HG02973 (cell line): Measurements from ENCODE around the gene SKP2.
"Not testable (repeated sequence)": the region's sequence is repeated elsewhere in the genome, so short reads cannot be mapped to it uniquely, and the experiment has no call there.

Experiments used
- ATAC-seq: cut with Tn5 transposase; IDR thresholded peaks from one replicate; pipeline ENCODE4 v1.9.1; 2021; ENCODE audit warnings: moderate library complexity; ENCODE audit not compliant: unreplicated experiment

The SKP2 gene

DNA sequence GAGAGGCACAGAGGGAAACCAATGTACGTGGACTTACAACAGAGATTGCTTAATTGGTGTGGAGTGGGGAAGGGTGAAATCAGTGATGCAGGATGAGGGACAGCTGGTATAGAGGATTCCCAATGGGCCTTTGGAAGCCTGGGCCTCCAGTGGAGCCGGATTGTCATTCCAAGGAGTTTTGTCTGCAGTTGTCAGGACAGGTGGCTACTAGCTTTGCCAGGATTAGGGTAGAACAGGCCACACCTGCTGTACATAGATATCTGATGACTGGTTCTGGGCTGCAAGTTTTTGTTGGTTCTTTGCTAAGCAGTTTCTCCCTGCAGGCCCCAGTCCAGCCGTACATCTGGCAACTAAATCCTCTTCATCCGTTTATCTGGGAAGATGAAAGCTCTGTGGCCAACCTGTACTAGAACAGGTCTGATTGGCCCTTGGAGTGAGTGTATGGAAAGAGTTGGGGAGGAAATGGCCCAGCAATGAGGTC, 4.2 kb downstream of the SKP2 start:
- ATAC-seq: no peak

GRCh38 chr5:36156619-36157018, 4.7 kb downstream of the SKP2 start:
- ATAC-seq: no peak

- no peak for ATAC-seq
These were observed 6.2 kb downstream of the SKP2 start for GRCh38 chr5:36158144-36158543.

- ATAC-seq: no peak
These were observed 8.7 kb downstream of the SKP2 start for GRCh38 chr5:36160617-36161016.

DNA sequence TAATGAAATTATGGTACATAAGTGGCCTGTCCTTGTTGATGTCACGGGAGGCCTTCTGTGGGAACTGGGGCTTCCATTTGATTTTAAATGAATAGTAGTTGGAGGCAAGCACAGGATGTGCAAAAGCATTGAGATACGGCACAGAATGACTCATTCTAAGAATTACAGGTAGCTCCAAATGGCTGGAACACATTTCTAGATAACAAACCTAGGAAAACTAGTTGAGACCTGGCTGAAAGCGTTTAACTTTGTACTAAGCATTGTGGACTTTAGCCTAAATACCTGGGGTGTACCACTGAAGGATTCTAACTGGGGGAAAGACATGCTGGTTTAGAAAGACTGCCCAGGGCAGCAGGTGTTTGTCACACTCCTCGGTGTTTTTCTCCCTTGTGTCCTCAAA, 9.4 kb downstream of the SKP2 start:
- ATAC-seq: no peak

GRCh38 chr5:36162810-36163486, 11.0 kb downstream of the SKP2 start:
- ATAC-seq: no peak

DNA sequence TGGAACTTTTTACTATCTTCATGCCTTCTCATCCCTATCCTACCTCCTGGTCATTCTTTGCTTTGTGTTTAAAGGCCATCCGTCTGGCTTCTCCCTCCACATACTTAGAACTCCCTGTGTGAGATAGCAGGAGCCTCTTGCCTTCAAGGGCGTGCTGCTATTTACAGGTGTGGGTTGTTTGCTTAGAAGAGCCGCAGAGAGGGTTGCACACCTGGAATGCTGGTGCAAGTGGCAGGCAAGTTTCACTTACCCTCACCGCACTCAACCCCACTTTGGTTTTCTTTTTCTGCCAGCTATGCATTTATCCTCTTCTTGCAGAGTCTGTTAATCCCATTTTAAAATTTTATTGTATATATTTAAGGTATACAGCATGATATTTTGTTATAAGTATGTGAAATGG, 12.6 kb downstream of the SKP2 start:
- no peak for ATAC-seq

DNA sequence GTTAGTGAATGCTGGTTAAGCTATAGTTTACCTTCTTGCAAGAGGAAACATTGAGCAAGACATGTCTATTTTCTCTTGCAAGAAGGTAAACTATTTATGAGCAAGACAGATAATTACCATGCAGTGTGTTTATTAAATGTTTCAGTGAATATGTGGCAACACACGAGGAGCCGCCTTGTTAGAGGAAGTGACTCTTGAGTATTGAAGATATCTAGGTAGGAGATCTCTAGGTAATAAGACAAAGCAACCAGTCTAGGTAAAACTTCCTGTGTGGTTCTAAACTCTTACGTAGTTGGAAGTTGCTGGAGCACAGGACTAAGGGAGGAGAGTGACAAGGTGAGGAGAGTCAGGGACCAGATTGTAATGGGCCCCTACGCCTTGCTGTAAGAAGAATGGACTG, 16.8 kb downstream of the SKP2 start:
- no peak for ATAC-seq

- ATAC-seq: no peak
These were observed 19.0 kb downstream of the SKP2 start for GRCh38 chr5:36170832-36171424.

DNA sequence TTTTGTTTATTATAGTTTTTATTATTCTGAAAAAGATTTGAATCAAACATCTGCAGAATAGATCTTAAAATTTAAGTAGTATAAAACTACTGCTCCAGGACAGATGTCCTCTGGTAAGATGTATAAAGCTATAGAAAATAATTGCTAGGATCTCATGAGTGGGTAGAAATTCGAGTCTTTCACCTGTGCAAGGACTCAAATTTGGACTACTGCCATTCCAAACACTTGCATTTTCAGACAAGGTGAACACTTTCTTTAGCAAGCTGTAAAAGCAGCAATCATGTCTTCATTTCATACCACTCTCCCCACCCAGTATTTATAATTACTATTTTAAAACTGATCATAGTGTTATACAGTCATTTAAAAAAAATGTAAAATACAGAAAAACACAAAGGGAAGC, 20.7 kb downstream of the SKP2 start:
- no peak for ATAC-seq

DNA sequence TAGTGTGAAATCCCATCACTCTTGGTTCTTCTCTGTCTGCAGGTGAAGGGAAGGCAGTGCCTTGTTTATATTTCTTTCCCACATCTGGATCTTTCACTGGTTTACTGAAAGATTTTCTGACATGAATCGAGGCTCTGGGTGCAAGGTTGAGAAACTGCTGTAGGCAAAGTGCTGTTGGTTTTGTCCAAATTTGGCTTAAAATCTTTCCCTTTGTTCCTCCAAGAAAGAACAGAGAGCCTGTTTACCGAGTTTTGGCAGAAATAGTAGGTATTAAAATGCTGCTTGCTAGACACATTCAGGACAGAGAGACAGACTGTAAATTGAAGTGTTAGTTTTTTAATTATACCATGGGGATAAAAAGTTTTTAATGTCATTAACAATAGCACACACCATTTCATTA, 21.5 kb downstream of the SKP2 start:
- no peak for ATAC-seq

GRCh38 chr5:36174119-36174518, 22.2 kb downstream of the SKP2 start:
- ATAC-seq: no peak

GRCh38 chr5:36175043-36175442, 23.1 kb downstream of the SKP2 start:
- no peak for ATAC-seq

- ATAC-seq: peak; percentile 96
These were observed 25.2 kb downstream of the SKP2 start for GRCh38 chr5:36177154-36177553.

DNA sequence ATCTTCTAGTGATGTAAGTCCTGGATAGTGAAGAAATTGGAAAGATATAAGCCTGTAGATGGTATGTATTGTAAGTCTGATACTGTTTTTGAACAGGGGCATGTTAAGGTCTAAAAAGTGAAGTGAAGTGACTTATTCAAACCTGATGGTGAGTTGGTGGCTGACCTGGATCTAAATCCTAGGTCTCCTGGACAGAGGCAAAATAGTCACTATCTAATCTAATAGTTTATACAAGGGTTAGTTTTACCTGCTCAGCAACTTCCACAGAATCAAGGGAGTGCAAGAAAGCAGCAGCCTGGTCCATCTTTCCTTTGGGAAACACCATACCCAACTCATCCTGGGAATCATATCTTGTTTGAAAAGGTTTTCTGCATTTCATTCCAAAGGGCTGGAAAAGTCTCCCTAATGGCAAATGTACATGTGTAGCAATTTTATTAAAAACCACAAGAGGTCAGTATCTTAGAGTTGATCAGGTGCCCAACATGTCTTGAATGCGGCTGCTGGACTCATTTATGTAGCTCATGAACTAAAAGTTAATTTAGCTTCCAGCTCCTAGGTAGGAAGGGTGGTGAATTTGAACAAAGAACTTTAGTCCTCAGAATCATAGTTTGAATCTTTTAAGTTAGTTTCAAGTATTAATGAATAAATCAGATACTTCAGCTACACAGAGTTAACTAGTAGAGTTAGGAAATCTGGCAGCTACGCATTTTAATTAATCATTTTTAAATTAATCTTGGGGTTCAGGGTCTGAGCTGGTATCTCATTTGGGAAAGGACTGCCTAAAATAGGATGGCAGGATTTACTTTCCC, 26.0 kb downstream of the SKP2 start:
- ATAC-seq: no peak

GRCh38 chr5:36178524-36178890, 26.6 kb downstream of the SKP2 start:
- no peak for ATAC-seq

- no peak for ATAC-seq
These were observed 28.0 kb downstream of the SKP2 start for GRCh38 chr5:36179950-36180349.

- ATAC-seq: no peak
These were observed 28.8 kb downstream of the SKP2 start for GRCh38 chr5:36180556-36181350.

- no peak for ATAC-seq
These were observed 29.9 kb downstream of the SKP2 start for GRCh38 chr5:36181774-36182173.

GRCh38 chr5:36184408-36184807, 32.5 kb downstream of the SKP2 start:
- not testable (repeated sequence) for ATAC-seq

- no peak for ATAC-seq
These were observed 41.8 kb downstream of the SKP2 start for GRCh38 chr5:36193746-36194145.
